PFSK-1 (cell line): ENCODE data around the gene PDCD10.

Experiments used
- FOXP2 ChIP-seq: optimal IDR thresholded peaks from 2 replicates; pipeline ENCODE3; 2011; ENCODE audit warnings: borderline replicate concordance, control low read depth, inconsistent platforms; ENCODE audit not compliant: insufficient read depth; ENCODE audit errors: extremely low read length, extremely low read depth
- POLR2AphosphoS5 ChIP-seq: IDR thresholded peaks from 2 replicates; pipeline ENCODE4 v1.6.1; 2012; ENCODE audit warnings: low read depth, mild to moderate bottlenecking, control low read depth, low read length, moderate library complexity
- SIN3A ChIP-seq: IDR thresholded peaks from 2 replicates; pipeline ENCODE4 v1.6.1; 2012; ENCODE audit warnings: mild to moderate bottlenecking, low read length, moderate library complexity, borderline replicate concordance; ENCODE audit not compliant: insufficient read depth
- TAF1 ChIP-seq: IDR thresholded peaks from 2 replicates; pipeline ENCODE4 v1.6.1; 2012; ENCODE audit warnings: low read length, control low read depth, borderline replicate concordance; ENCODE audit not compliant: insufficient read depth
- TF ChIP-seq, protein P1 (sequence below), 2 experiments: IDR thresholded peaks; 2 replicates each; pipeline versions ENCODE4 v1.6.1 to v1.8.0; 2011 to 2012; ENCODE audit warnings: low read depth in 2 of 2, low read length in 2 of 2, control low read depth in 1 of 2, inconsistent platforms in 1 of 2, mild to moderate bottlenecking in 1 of 2, moderate library complexity in 1 of 2; ENCODE audit not compliant: insufficient read depth in 1 of 2

PDCD10 gene

GRCh38 chr3:167675848-167676247 is 58.8 kb downstream of the PDCD10 start:
- TF ChIP-seq FOXP2 (no peak), TAF1 (no peak), SIN3A (no peak), POLR2AphosphoS5 (no peak)
- TF ChIP-seq, protein P1, sequence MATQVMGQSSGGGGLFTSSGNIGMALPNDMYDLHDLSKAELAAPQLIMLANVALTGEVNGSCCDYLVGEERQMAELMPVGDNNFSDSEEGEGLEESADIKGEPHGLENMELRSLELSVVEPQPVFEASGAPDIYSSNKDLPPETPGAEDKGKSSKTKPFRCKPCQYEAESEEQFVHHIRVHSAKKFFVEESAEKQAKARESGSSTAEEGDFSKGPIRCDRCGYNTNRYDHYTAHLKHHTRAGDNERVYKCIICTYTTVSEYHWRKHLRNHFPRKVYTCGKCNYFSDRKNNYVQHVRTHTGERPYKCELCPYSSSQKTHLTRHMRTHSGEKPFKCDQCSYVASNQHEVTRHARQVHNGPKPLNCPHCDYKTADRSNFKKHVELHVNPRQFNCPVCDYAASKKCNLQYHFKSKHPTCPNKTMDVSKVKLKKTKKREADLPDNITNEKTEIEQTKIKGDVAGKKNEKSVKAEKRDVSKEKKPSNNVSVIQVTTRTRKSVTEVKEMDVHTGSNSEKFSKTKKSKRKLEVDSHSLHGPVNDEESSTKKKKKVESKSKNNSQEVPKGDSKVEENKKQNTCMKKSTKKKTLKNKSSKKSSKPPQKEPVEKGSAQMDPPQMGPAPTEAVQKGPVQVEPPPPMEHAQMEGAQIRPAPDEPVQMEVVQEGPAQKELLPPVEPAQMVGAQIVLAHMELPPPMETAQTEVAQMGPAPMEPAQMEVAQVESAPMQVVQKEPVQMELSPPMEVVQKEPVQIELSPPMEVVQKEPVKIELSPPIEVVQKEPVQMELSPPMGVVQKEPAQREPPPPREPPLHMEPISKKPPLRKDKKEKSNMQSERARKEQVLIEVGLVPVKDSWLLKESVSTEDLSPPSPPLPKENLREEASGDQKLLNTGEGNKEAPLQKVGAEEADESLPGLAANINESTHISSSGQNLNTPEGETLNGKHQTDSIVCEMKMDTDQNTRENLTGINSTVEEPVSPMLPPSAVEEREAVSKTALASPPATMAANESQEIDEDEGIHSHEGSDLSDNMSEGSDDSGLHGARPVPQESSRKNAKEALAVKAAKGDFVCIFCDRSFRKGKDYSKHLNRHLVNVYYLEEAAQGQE (IDR thresholded peaks at IDR 0.05; ENCODE audit: insufficient read depth in 1 of 2, low read depth in 2 of 2, low read length in 2 of 2) = no peak

GRCh38 chr3:167673221-167673620 is 61.5 kb downstream of the PDCD10 start:
- TF ChIP-seq, protein P1 (IDR thresholded peaks at IDR 0.05; ENCODE audit: insufficient read depth in 1 of 2, low read depth in 2 of 2, low read length in 2 of 2) = no peak
- no peak for TF ChIP-seq POLR2AphosphoS5
- no peak for TF ChIP-seq FOXP2
- no peak for TF ChIP-seq TAF1
- no peak for TF ChIP-seq SIN3A

DNA sequence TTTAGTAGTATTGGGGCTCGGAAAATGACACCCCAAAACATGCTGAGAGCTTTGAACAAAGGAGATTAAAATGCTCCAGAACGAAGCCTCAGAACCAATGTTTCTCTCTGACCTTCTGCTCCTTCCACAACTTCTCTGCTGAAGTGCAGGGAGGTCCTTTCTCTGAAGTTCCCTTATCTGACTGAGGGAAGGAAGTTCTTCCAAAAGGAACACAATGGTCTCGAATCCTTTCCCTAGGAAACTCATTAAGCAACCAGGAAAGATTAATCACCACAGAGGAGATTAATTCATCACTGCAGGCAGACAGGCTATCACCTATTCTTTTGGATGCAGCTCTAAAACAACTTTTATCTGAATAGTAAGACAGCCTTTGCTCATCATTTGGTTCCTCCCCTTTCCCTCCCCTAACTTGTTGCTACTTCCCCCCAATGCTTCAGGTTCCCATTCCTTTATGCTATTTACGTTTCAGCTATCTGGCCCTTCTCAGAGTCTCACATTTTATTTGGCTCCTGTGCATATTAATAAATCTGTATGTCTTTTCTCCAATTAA is 62.7 kb downstream of the PDCD10 start:
- no peak for TF ChIP-seq FOXP2

DNA sequence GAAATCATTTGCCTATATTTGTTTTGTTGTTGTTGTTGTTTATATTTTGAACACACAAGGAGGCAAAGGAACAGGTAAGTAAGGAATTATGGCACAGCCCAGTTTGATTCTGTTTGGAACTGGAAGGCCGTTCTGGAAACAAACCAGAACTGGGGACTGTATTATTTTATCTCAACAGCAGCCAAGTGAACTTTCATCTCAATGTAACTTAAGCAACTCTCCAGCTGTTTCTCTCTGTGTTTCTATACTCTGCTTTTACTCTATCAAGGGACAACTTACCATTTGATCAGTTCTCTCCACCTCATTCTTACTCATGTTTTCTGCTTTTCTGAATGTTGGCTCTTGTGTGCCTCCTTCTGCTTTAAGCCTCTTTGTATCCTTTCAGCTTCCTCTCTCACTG is 65.0 kb downstream of the PDCD10 start:
- no peak for TF ChIP-seq POLR2AphosphoS5
- no peak for TF ChIP-seq SIN3A
- TF ChIP-seq, protein P1 (IDR thresholded peaks at IDR 0.05; ENCODE audit: insufficient read depth in 1 of 2, low read depth in 2 of 2, low read length in 2 of 2) = no peak
- no peak for TF ChIP-seq FOXP2
- no peak for TF ChIP-seq TAF1

DNA sequence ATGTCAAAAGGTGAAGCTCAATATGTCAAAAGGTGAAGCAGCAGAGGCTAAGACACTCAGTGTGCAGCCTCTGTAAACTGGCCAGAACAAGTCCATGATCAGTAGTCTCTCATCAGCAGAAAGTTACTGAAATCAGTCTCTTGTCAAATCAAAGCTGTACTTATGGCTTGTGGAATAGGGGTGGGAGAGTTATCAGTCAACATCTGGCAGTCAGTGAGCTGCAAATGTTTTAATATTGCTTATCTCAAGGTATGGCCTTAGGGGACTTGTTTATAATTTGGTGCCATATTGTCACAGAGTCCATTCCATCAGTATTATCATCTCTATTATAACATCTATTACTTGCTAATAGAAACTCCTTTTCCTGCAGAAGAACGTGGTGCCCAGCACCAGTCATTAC is 66.0 kb downstream of the PDCD10 start:
- TF ChIP-seq POLR2AphosphoS5 (no peak), FOXP2 (no peak)

DNA sequence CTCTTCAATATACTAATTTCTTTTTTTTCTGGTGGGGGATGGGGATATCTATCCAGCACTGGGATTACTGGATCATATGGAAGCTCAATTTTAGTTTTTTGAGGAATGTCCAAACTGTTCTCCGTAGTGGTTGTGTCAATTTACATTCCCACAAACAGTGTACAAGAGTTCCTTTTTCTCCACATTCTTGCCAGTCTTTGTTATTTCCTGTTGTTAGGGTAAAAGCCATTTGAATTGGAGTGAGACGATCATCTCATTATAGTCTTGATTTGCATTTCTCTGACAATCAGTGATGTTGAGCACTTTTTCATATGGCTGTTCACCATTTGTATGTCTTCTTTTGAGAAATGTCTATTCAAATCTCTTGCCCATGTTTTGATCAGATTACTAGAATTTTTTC is 68.1 kb downstream of the PDCD10 start:
- TF ChIP-seq TAF1 (no peak), POLR2AphosphoS5 (no peak), SIN3A (no peak), FOXP2 (no peak)
- TF ChIP-seq, protein P1 (IDR thresholded peaks at IDR 0.05; ENCODE audit: insufficient read depth in 1 of 2, low read depth in 2 of 2, low read length in 2 of 2) = no peak
